Left ventricle myocardium inferior (tissue), 1 donor: ENCODE results near the gene FGF8. TPM values are rescaled to one million over a fixed set of nuclear protein-coding genes. Genes with fewer than 3 reads are reported as not detected.

Experiments
- DNase-seq: peaks from one replicate; pipeline ENCODE4 v3.0.0-alpha.2; 2020
- H3K27ac ChIP-seq: fragments of 200-600 bp; replicated peaks from 2 replicates; pipeline ENCODE4 v1.8.0; 2021
- H3K27me3 ChIP-seq: fragments of 200-600 bp; 2 replicates; pipeline ENCODE4 v1.8.0; 2021; ENCODE audit warnings: low read depth
- H3K36me3 ChIP-seq: fragments of 200-600 bp; 2 replicates; pipeline ENCODE4 v1.8.0; 2021
- H3K4me1 ChIP-seq: fragments of 200-600 bp; 2 replicates; pipeline ENCODE4 v1.8.0; 2021
- H3K4me3 ChIP-seq: fragments of 200-600 bp; 2 replicates; pipeline ENCODE4 v1.8.0; 2021; ENCODE audit warnings: mild to moderate bottlenecking, moderate library complexity
- H3K9me3 ChIP-seq: fragments of 200-600 bp; replicated peaks from 2 replicates; pipeline ENCODE4 v1.8.0; 2021
- CTCF ChIP-seq: fragments of 200-600 bp; IDR thresholded peaks from 2 replicates; pipeline ENCODE4 v1.8.0; 2021; ENCODE audit warnings: antibody characterized with exemption, mild to moderate bottlenecking, borderline replicate concordance
- intact Hi-C: fragments of 100-400 bp; cut with micrococcal nuclease; formaldehyde crosslinking; loops from one replicate; pipeline ENCODE4 v1.11.0; 2022
- total RNA-seq: library from RNA; stranded (reverse); fragmentation: NEBNext Ultra II Directional; extraction: Animal tissue kit (Norgen Biotek cat#: 25700); gene quantifications from one replicate; pipeline ENCODE4 v1.2.1, GENCODE V29; 2021
- donor health status: DM: no; HTN: yes; CAD: no; lungs with severe emphysema.

The FGF8 gene
- total RNA-seq, 1 donor from 2014 or later: not detected

DNA sequence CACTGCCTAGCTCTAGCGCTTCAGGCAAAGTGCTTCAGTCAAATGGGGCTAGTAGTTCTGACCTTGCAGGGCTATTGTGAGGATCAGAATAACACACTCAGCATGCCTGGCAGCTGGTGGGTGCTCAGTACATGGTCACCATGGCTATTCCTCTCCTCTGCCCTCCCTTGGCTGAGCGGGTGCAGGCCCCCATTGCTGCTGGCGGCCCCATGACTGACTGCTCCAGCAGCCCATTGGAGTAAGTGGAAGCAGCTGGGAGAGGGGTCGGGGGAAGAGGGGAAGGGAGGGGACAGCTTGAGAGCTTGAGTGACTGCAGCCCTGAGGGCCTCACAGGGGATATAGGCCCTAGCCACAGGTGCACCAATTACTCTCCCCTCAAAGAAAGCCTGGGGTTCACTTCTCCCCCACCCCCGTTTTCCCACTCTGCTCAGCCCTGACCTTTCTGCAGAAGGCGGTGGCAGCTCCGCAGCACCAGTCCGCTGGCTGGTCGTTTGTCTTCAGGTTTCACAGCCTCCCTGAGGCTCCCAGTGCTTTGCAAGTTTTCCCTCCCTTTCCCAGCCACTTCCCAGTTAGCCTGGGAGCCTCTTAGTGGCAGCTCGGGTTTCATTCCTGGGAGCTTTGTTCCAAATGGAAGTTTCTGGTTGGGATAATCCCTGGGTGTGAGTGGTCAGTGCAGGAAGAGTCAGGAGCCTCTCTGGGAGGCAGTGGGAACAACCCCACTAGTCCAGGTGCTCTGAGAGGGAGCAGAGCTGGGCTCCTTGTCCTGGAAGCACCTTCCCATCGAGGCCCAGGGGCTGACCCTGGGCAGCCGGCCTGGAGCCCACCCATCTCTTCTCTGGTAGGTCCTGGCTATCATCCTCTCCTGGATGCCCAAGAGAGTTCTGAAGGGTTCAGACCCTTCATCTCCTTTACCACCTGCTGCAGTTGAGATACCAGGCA, 16.3 kb downstream of the FGF8 start:
- intact Hi-C loops: no loop called here
- Histone ChIP-seq H3K27ac (no peak overlapping the region), H3K4me1 (no peaks in the 10 kb centered on the region), H3K36me3 (no peaks in the 10 kb centered on the region), H3K9me3 (no peaks in the 10 kb centered on the region), H3K27me3 (peaks cover 59% of the 10 kb centered on the region), H3K4me3 (no peak overlapping the region)
- DNase-seq: no peak
- no peak for TF ChIP-seq CTCF

DNA sequence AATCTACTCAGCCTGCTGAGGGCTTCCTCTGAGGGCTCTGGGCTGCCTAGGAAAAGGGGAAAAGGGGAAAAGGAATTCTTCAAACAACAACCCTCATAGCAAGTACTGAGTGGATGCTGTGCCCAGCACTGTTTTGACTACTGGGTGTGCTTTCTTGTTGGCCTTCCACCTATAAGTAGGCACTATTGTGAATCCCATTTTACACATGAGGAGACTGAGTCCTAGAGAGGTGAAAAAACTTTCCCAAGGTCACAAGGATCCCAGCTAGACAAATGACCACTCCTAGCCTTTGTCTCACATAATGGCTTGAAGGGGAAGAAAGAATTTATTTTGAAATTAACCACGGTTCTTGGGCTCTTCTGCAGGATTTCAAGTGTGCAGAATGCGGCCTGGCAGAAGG, 17.1 kb downstream of the FGF8 start:
- intact Hi-C loops: no loop called here
- Histone ChIP-seq H3K27ac (no peak overlapping the region), H3K27me3 (peaks cover 60% of the 10 kb centered on the region), H3K4me3 (no peak overlapping the region), H3K36me3 (no peaks in the 10 kb centered on the region), H3K4me1 (no peaks in the 10 kb centered on the region), H3K9me3 (no peaks in the 10 kb centered on the region)
- DNase-seq: no peak
- no peak for TF ChIP-seq CTCF

- DNase-seq: no peak
- Histone ChIP-seq H3K36me3 (no peaks in the 10 kb centered on the region), H3K4me3 (no peak overlapping the region), H3K27me3 (peaks cover 40% of the 10 kb centered on the region), H3K9me3 (no peaks in the 10 kb centered on the region), H3K4me1 (no peaks in the 10 kb centered on the region), H3K27ac (no peak overlapping the region)
- TF ChIP-seq CTCF: no peak
- intact Hi-C loops: no loop called here
Observed at GRCh38 chr10:101752241-101752640, 23.7 kb downstream of the FGF8 start.

GRCh38 chr10:101749047-101750016, 26.6 kb downstream of the FGF8 start:
- DNase-seq: no peak
- no peak for TF ChIP-seq CTCF
- no peaks in the 10 kb centered on the region for H3K9me3 ChIP-seq
- intact Hi-C loops: no loop called here
- peaks cover 28% of the 10 kb centered on the region for H3K27me3 ChIP-seq
- no peaks in the 10 kb centered on the region for H3K4me1 ChIP-seq
- H3K36me3 ChIP-seq: no peaks in the 10 kb centered on the region
- no peak overlapping the region for H3K27ac ChIP-seq
- H3K4me3 ChIP-seq: no peak overlapping the region

GRCh38 chr10:101748496-101748895, 27.4 kb downstream of the FGF8 start:
- Histone ChIP-seq H3K4me1 (no peaks in the 10 kb centered on the region), H3K27me3 (peaks cover 21% of the 10 kb centered on the region), H3K27ac (no peak overlapping the region), H3K36me3 (no peaks in the 10 kb centered on the region), H3K9me3 (no peaks in the 10 kb centered on the region), H3K4me3 (no peak overlapping the region)
- TF ChIP-seq CTCF: no peak
- no peak for DNase-seq
- intact Hi-C loops: no loop called here
